Measurements from ENCODE around the gene LRRC63.

LRRC63 gene

DNA sequence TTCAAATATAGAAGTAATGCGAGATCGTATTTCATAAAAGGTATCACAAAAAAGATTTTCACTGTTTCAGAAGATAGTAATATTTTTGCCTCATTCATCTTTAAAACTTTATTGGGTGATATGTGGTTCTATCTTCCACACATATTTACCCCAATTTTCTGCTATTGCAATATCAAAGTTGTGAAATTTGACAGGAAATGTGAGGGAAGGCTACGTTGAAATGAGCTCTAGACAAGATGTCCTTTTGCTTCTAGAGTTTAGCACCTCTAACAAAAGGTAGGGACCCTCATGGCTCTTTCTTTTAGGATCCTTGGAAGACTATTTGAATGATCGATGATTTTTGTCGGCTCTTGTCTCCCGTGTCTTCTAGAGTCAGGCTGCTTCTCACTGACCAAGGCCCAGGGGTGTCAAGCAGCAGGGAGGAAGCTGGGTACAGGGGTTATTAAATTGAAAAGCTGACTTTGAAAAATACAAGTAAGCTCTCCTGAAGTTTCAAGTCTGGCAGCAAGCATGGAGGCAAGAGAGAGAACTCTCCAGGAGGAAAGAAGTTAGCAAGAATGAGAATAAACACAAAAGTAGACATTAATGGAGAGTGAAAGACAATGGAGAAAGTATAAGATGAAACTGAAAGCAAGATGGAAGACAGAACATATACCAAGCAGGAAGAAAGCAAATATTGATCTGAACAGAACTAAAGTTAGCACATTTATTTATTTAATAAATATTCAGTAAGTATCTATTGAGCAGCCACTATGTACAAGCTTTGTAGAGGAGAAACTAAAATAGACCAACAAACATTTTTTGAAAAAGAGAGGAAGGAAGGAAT is 101.9 kb downstream of the LRRC63 start:
- DNase-seq = no peak

GRCh38 chr13:46314587-46314986 is 102.9 kb downstream of the LRRC63 start:
- no peak for DNase-seq

- no peak for DNase-seq
Measured at GRCh38 chr13:46315036-46315435, 103.3 kb downstream of the LRRC63 start.

- no peak for DNase-seq
Measured at GRCh38 chr13:46315491-46316075, 103.9 kb downstream of the LRRC63 start.

- peak; percentile 3 for DNase-seq
Measured at GRCh38 chr13:46317120-46317519, 105.4 kb downstream of the LRRC63 start.

DNA sequence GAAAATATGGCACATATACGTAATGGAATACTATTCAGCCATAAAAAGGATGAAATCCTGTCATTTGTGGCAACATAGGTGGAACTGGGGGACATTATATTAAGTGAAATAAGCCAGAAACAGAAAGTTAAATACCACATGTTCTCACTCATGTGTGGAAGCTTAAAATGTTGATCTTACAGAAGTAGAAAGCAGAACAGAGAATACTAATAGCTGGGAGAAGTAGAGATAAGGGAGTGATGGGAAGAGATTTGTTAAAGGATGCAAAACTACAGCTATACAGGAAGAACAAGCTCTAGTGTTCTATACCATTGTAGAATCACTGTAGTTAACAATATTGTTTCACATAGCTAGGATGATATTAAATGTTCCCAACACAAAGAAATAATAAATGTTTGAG is 107.3 kb downstream of the LRRC63 start:
- DNase-seq = no peak

DNA sequence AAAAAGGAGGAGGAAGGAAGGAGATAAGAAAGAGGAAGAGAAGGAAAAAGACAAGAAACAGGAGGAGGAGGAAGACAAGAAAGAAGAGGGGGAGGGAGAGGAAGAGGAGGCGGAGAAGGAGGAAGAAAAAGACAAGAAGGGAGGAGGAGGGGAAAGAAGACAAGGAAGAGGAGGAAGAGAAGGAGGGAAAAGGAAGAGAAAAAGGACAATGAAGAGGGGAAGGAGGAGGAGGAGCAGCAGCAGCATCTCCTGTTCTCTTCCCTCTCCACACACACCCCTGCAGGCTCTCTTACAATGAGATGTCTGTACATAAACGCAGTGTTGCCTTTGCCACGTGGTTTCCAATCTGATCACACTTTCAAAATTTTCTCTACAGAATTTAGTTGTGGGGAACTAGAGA is 108.7 kb downstream of the LRRC63 start:
- no peak for DNase-seq

DNA sequence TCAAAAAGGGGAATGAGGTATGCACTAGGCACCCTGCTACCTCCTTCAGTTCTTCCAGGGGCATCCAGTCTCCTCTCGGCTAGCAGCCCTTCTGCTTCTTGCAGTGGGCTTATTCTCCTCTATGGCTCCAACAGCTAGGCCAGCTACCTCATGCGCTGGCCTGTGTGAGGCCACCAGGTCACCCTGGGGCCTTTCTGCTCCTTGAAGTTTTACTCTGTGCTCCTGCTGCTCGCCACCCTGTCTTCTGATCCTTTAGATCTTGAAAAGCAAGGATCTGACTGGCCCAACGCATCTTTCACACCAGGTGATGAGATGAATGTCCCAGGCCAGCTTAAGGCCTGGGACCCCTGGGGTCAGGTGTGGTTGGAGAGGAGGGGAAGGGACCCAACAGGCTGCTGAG is 109.1 kb downstream of the LRRC63 start:
- no peak for DNase-seq

GRCh38 chr13:46321494-46322225 is 109.9 kb downstream of the LRRC63 start:
- peak; percentile 74 for DNase-seq

- DNase-seq = no peak
Measured at GRCh38 chr13:46324976-46325375, 113.2 kb downstream of the LRRC63 start.
